Dermis microvascular lymphatic vessel endothelial cell (primary cell): ENCODE results near the gene INSR. TPM values are rescaled to one million over a fixed set of nuclear protein-coding genes. Genes with fewer than 3 reads are reported as not detected.
"Not testable (repeated sequence)": the region's sequence is repeated elsewhere in the genome, so short reads cannot be mapped to it uniquely, and the experiment has no call there.

Experiments used
- DNase-seq, 2 donors: peaks; one replicate each; pipeline versions ENCODE4 v3.0.0 to v3.0.0-alpha.2; 2010; ENCODE audit warnings: low read depth in 2 of 2
- total RNA-seq: library from RNA; depleted of rRNA; stranded (reverse); fragments of >200 nt; gene quantifications from 2 replicates; pipeline ENCODE4 v1.2.1, GENCODE V29; 2014

Gene INSR
- total RNA-seq, 1 donor from 2014 or later = 38.3 TPM

GRCh38 chr19:7258041-7258839 lies 36.0 kb downstream of the INSR start:
- no peak for DNase-seq

GRCh38 chr19:7257148-7258040 lies 36.8 kb downstream of the INSR start:
- peak; percentile 16 to 77 for DNase-seq

- no peak for DNase-seq
Observed at GRCh38 chr19:7255631-7256030, 38.6 kb downstream of the INSR start.

GRCh38 chr19:7255119-7255518 lies 39.1 kb downstream of the INSR start:
- no peak for DNase-seq

- DNase-seq = no peak
Observed at GRCh38 chr19:7254590-7254989, 39.6 kb downstream of the INSR start.

- DNase-seq = no peak
Observed at GRCh38 chr19:7252364-7252763, 41.9 kb downstream of the INSR start.

- no peak for DNase-seq
Observed at GRCh38 chr19:7251494-7251893, 42.7 kb downstream of the INSR start.

GRCh38 chr19:7250951-7251350 lies 43.3 kb downstream of the INSR start:
- no peak for DNase-seq

- DNase-seq = no peak
Observed at GRCh38 chr19:7250057-7250596, 44.1 kb downstream of the INSR start.

- no peak for DNase-seq
Observed at GRCh38 chr19:7247155-7247554, 47.1 kb downstream of the INSR start.

GRCh38 chr19:7246601-7247000 lies 47.6 kb downstream of the INSR start:
- DNase-seq = no peak

GRCh38 chr19:7242601-7243258 lies 51.5 kb downstream of the INSR start:
- DNase-seq = peak in 1 of 2 donors; percentile 40

- peak; percentile 16 to 65 for DNase-seq
Observed at GRCh38 chr19:7238051-7238450, 56.2 kb downstream of the INSR start.

GRCh38 chr19:7236153-7236552 lies 58.1 kb downstream of the INSR start:
- DNase-seq = no peak

- no peak for DNase-seq
Observed at GRCh38 chr19:7230826-7231225, 63.4 kb downstream of the INSR start.

- DNase-seq = no peak
Observed at GRCh38 chr19:7229735-7230134, 64.5 kb downstream of the INSR start.

- DNase-seq = no peak
Observed at GRCh38 chr19:7228935-7229541, 65.2 kb downstream of the INSR start.

- DNase-seq = no peak
Observed at GRCh38 chr19:7227735-7228134, 66.5 kb downstream of the INSR start.

- DNase-seq = not testable (repeated sequence)
Observed at GRCh38 chr19:7227149-7227548, 67.1 kb downstream of the INSR start.

GRCh38 chr19:7226739-7227138 lies 67.5 kb downstream of the INSR start:
- no peak for DNase-seq

- no peak for DNase-seq
Observed at GRCh38 chr19:7225741-7226140, 68.5 kb downstream of the INSR start.
